ENCODE results near the gene EDDM13. TPM values are rescaled to one million over a fixed set of nuclear protein-coding genes. Genes with fewer than 3 reads are reported as not detected.

EDDM13 gene
- total and polyA plus RNA-seq, 2 donors (not counting 3 experiments of a cell fraction or from before 2014, with no cell fraction given), result 0.51 TPM; not detected in 1

DNA sequence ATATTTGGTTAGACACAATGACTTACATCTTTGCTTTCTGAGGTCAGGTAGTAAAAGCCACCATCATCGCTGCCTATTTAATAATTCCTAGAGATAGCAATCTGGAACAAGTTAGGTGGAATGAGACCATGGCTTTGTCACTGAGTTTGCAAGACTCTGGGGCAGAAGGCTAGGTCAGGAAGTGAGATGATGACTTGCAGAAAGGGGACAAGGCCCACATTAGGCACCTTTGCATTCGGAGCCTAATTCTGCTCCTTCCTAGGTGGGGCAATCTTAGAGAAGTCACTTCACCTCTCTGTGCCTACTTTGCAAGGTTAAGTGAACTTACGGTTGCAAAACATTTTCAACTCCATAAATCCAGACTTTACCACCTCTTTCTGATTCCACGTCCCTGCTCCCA, 10.3 kb downstream of the EDDM13 start:
- no peak for DNase-seq (ENCODE audit: low read depth, low spot score)
- CTCF ChIA-PET, result interaction anchor here (0.8 to 1.6 kb wide), 3 partner anchors 9 to 51 kb away, joined by 4 to 5 read pairs (median 4); no protein-coding TSS in a partner anchor
- dilution Hi-C loops (cut with MboI; ENCODE audit: extremely low pct_ligation_motif_present, low sequenced_read_pairs) (no loop called here), intact Hi-C loops (cut with micrococcal nuclease) (no loop called here)
- FAIRE-seq, result no peak
- Histone ChIP-seq H3K9me3 (replicated peaks; ENCODE audit: control insufficient read depth, insufficient read depth, low read length) (no peaks in the 10 kb centered on the region), H3K4me2 (ENCODE audit: insufficient read depth, low read length) (no peak overlapping the region), H3K9me1 (replicated peaks; ENCODE audit: control insufficient read depth, extremely low read depth, insufficient read depth, low read length) (no peaks in the 10 kb centered on the region), H3K4me1 (ENCODE audit: control insufficient read depth, extremely low read depth, insufficient read depth, low read length) (no peaks in the 10 kb centered on the region), H4K20me1 (replicated peaks; ENCODE audit: control insufficient read depth, extremely low read depth, insufficient read depth, low read length) (no peaks in the 10 kb centered on the region), H3K27ac (ENCODE audit: insufficient read depth, low read depth, low read length) (no peak overlapping the region), H3K9ac (replicated peaks; ENCODE audit: extremely low read depth, insufficient read depth, low read length) (no peak overlapping the region), H2AFZ (ENCODE audit: low read depth, low read length) (no peak overlapping the region), H3K4me3 (replicated peaks in 1 of 3; ENCODE audit: insufficient read depth in 1 of 3, low read depth in 1 of 3, low read length in 3 of 3) (no peak overlapping the region), H3K79me2 (ENCODE audit: control insufficient read depth, insufficient read depth, low read length) (no peaks in the 10 kb centered on the region), H3K27me3 (ENCODE audit: control insufficient read depth in 2 of 2, insufficient read depth in 2 of 2, low read length in 2 of 2) (no peaks in the 10 kb centered on the region), H3K36me3 (ENCODE audit: control insufficient read depth in 2 of 2, extremely low read depth in 1 of 2, insufficient read depth in 2 of 2, low read length in 2 of 2) (no peaks in the 10 kb centered on the region)
- POLR2A ChIA-PET, result no interaction called here
- TF ChIP-seq MYC (IDR thresholded peaks at IDR 0.05; ENCODE audit: low read depth, low read length), result no peak
- TF ChIP-seq POLR2AphosphoS5 (IDR thresholded peaks at IDR 0.05; ENCODE audit: insufficient read depth, low read depth, low read length), result no peak
- TF ChIP-seq POLR2A (IDR thresholded peaks at IDR 0.05; ENCODE audit: low read depth, low read length), result no peak
- TF ChIP-seq, protein P1, sequence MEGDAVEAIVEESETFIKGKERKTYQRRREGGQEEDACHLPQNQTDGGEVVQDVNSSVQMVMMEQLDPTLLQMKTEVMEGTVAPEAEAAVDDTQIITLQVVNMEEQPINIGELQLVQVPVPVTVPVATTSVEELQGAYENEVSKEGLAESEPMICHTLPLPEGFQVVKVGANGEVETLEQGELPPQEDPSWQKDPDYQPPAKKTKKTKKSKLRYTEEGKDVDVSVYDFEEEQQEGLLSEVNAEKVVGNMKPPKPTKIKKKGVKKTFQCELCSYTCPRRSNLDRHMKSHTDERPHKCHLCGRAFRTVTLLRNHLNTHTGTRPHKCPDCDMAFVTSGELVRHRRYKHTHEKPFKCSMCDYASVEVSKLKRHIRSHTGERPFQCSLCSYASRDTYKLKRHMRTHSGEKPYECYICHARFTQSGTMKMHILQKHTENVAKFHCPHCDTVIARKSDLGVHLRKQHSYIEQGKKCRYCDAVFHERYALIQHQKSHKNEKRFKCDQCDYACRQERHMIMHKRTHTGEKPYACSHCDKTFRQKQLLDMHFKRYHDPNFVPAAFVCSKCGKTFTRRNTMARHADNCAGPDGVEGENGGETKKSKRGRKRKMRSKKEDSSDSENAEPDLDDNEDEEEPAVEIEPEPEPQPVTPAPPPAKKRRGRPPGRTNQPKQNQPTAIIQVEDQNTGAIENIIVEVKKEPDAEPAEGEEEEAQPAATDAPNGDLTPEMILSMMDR (IDR thresholded peaks at IDR 0.05; ENCODE audit: extremely low read depth in 1 of 2, insufficient read depth in 1 of 2, low read depth in 1 of 2, low read length in 2 of 2), result no peak
- TF ChIP-seq GATA2 (IDR thresholded peaks at IDR 0.05; ENCODE audit: insufficient read depth, insufficient read length, low read depth, low read length), result no peak
- TF ChIP-seq, protein P2, sequence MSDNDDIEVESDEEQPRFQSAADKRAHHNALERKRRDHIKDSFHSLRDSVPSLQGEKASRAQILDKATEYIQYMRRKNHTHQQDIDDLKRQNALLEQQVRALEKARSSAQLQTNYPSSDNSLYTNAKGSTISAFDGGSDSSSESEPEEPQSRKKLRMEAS (IDR thresholded peaks at IDR 0.05; ENCODE audit: insufficient read depth, insufficient read length), result no peak
- no TSS peak for BruUV-seq (replicated peaks)

DNA sequence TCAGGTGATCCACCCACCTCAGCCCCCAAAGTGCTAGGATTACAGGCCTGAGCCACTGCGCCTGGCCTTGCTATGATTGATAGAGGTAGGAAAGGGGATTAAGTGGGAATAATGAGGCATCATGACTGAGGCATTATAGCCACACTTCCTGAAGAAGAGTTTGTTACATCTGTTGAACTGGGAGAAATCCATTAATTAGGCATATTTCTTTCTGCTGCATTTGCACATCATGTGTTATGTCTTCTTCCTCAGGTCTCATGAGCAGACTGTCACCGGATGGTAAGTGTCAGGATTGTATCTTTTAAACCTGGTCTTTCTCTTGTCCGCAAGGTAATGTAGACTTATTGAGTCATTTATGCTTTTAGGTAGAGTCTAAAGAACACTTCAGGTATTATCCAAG, 12.2 kb downstream of the EDDM13 start:
- FAIRE-seq (no peak), DNase-seq (ENCODE audit: low read depth, low spot score) (no peak)
- H3K9me3 ChIP-seq (replicated peaks; ENCODE audit: control insufficient read depth, insufficient read depth, low read length), result no peaks in the 10 kb centered on the region
- no peak overlapping the region for H3K9ac ChIP-seq (replicated peaks; ENCODE audit: extremely low read depth, insufficient read depth, low read length)
- no peak overlapping the region for H2AFZ ChIP-seq (ENCODE audit: low read depth, low read length)
- dilution Hi-C loops (cut with MboI; ENCODE audit: extremely low pct_ligation_motif_present, low sequenced_read_pairs) (no loop called here), intact Hi-C loops (cut with micrococcal nuclease) (no loop called here)
- no peak overlapping the region for H3K4me2 ChIP-seq (ENCODE audit: insufficient read depth, low read length)
- no peaks in the 10 kb centered on the region for H3K27me3 ChIP-seq (ENCODE audit: control insufficient read depth in 2 of 2, insufficient read depth in 2 of 2, low read length in 2 of 2)
- TF ChIP-seq POLR2A (IDR thresholded peaks at IDR 0.05; ENCODE audit: low read depth, low read length) (no peak), FOS (IDR thresholded peaks at IDR 0.05; ENCODE audit: borderline replicate concordance, insufficient read depth, low read length) (no peak), GATA2 (IDR thresholded peaks at IDR 0.05; ENCODE audit: insufficient read depth, insufficient read length, low read depth, low read length) (no peak), MYC (IDR thresholded peaks at IDR 0.05; ENCODE audit: low read depth, low read length) (no peak), JUN (IDR thresholded peaks at IDR 0.05; ENCODE audit: borderline replicate concordance, insufficient read depth, insufficient read length, low read depth) (no peak), POLR2AphosphoS5 (IDR thresholded peaks at IDR 0.05; ENCODE audit: insufficient read depth, low read depth, low read length) (no peak)
- TF ChIP-seq, protein P1 (IDR thresholded peaks at IDR 0.05; ENCODE audit: extremely low read depth in 1 of 2, insufficient read depth in 1 of 2, low read depth in 1 of 2, low read length in 2 of 2), result no peak
- POLR2A ChIA-PET, result no interaction called here
- BruUV-seq (replicated peaks), result no TSS peak
- no peak overlapping the region for H3K27ac ChIP-seq (ENCODE audit: insufficient read depth, low read depth, low read length)
- no peaks in the 10 kb centered on the region for H4K20me1 ChIP-seq (replicated peaks; ENCODE audit: control insufficient read depth, extremely low read depth, insufficient read depth, low read length)
- no peak overlapping the region for H3K4me3 ChIP-seq (replicated peaks in 1 of 3; ENCODE audit: insufficient read depth in 1 of 3, low read depth in 1 of 3, low read length in 3 of 3)
- H3K4me1 ChIP-seq (ENCODE audit: control insufficient read depth, extremely low read depth, insufficient read depth, low read length), result no peaks in the 10 kb centered on the region
- H3K79me2 ChIP-seq (ENCODE audit: control insufficient read depth, insufficient read depth, low read length), result no peaks in the 10 kb centered on the region
- no peaks in the 10 kb centered on the region for H3K9me1 ChIP-seq (replicated peaks; ENCODE audit: control insufficient read depth, extremely low read depth, insufficient read depth, low read length)
- no peaks in the 10 kb centered on the region for H3K36me3 ChIP-seq (ENCODE audit: control insufficient read depth in 2 of 2, extremely low read depth in 1 of 2, insufficient read depth in 2 of 2, low read length in 2 of 2)
- CTCF ChIA-PET, result no interaction called here
